Spleen (tissue), 11 donors: Measurements from ENCODE around the gene MFAP2. TPM values are rescaled to one million over a fixed set of nuclear protein-coding genes. Genes with fewer than 3 reads are reported as not detected.

Source experiments
- DNase-seq: peaks from one replicate; pipeline ENCODE4 v3.0.0-alpha.2; 2020
- H3K27ac ChIP-seq, 8 donors: fragments of 200-600 bp; sonication (generic) in 7 of 8; 1 replicate in 4 of 8; 2 replicates in 4 of 8; pipeline versions ENCODE4 v1.5.0 to v1.8.0; 2016 to 2021; ENCODE audit warnings: inconsistent platforms in 4 of 8, mild to moderate bottlenecking in 4 of 8, moderate library complexity in 1 of 8
- H3K27me3 ChIP-seq, 7 donors: fragments of 200-600 bp; sonication (generic) in 6 of 7; replicated peaks in 1 of 7; 1 replicate in 4 of 7; 2 replicates in 3 of 7; pipeline versions ENCODE4 v1.5.0 to v1.8.0; 2016 to 2021; ENCODE audit warnings: inconsistent platforms in 3 of 7, mild to moderate bottlenecking in 1 of 7
- H3K36me3 ChIP-seq, 6 donors: fragments of 200-600 bp; sonication (generic) in 5 of 6; 1 replicate in 4 of 6; 2 replicates in 2 of 6; pipeline versions ENCODE4 v1.5.0 to v1.8.0; 2016 to 2021; ENCODE audit warnings: inconsistent platforms in 2 of 6
- H3K4me1 ChIP-seq, 6 donors: fragments of 200-600 bp; sonication (generic) in 5 of 6; 1 replicate in 3 of 6; 2 replicates in 3 of 6; pipeline versions ENCODE4 v1.5.0 to v1.8.0; 2016 to 2021; ENCODE audit warnings: inconsistent platforms in 3 of 6
- H3K4me3 ChIP-seq, 8 donors: fragments of 200-600 bp; sonication (generic) in 7 of 8; 1 replicate in 4 of 8; 2 replicates in 4 of 8; pipeline versions ENCODE4 v1.5.0 to v1.8.0; 2016 to 2021; ENCODE audit warnings: inconsistent platforms in 4 of 8, mild to moderate bottlenecking in 4 of 8, moderate library complexity in 2 of 8
- H3K9me3 ChIP-seq, 8 donors: fragments of 200-600 bp; sonication (generic) in 7 of 8; 1 replicate in 4 of 8; 2 replicates in 4 of 8; pipeline versions ENCODE4 v1.5.0 to v1.8.0; 2016 to 2021; ENCODE audit warnings: inconsistent platforms in 4 of 8
- CTCF ChIP-seq, 11 experiments: fragments of 200-600 bp in 7 of 11; fragments of 450-650 bp in 4 of 11; sonication (generic) in 4 of 11; IDR thresholded peaks in 8 of 11; conservative IDR thresholded peaks in 3 of 11; 1 replicate in 7 of 11; 2 replicates in 4 of 11; pipeline versions ENCODE4 v1.4.0 to v1.8.0; 2016 to 2021; ENCODE audit warnings: antibody characterized with exemption in 11 of 11, inconsistent platforms in 4 of 11, mild to moderate bottlenecking in 1 of 11
- POLR2A ChIP-seq, 3 donors: fragments of 450-650 bp; IDR thresholded peaks; one replicate each; pipeline ENCODE4 v1.5.1; 2017; ENCODE audit warnings: antibody characterized with exemption in 3 of 3, mild to moderate bottlenecking in 1 of 3
- POLR2AphosphoS5 ChIP-seq, 3 donors: sonication (generic); formaldehyde crosslinking; IDR thresholded peaks; one replicate each; pipeline ENCODE4 v1.5.1; 2017; ENCODE audit warnings: antibody characterized with exemption in 3 of 3
- WGBS, 5 donors: extraction: QIAGEN DNeasy Blood & Tissue Kit in 3 of 5; methylation state at CpG; one replicate each; pipeline versions ENCODE4 v1.1.5 to v1.1.7; 2013 to 2018; 5-methylcytosine and 5-hydroxymethylcytosine counted together
- intact Hi-C: fragments of 100-400 bp; cut with DNase I; formaldehyde crosslinking; loops from one replicate; pipeline ENCODE4 v1.15.0; 2023; ENCODE audit warnings: low total_unique reads
- polyA plus RNA-seq, 3 donors: library from polyadenylated mRNA; stranded (reverse); fragments of 200-250 nt; gene quantifications; one replicate each; pipeline ENCODE4 v1.2.1, GENCODE V29; 2013
- total RNA-seq, 7 donors: library from RNA; depleted of rRNA in 3 of 7; stranded (reverse); fragments of >200 nt in 3 of 7; fragmentation: NEBNext Ultra II Directional in 4 of 7; extraction: Animal tissue kit (Norgen Biotek cat#: 25700) in 4 of 7; gene quantifications; one replicate each; pipeline versions ENCODE4 v1.1.0 to v1.2.1, GENCODE V29; 2016 to 2021
- donor health status: healthy with polysubstance abuse.
- donor health status: DM: no; HTN: no; CAD: no; lungs with moderate emphysema.
- donor health status: DM: no; HTN: no; CAD: no.
- donor health status: Bipolar disorder and iron deficiency.
- donor health status: healthy.
- donor health status: DM: no; HTN: no; CAD: no.
- donor health status: DM: yes; HTN: yes; CAD: no.

Gene MFAP2
- total and polyA plus RNA-seq, 10 donors = 0.77 to 3.9 (median 1.2) TPM; not detected in 3

- H3K4me1 ChIP-seq = peaks cover 2 to 54% (median 29%) of the 10 kb centered on the region in 6 donors
- no peak overlapping the region for H3K4me3 ChIP-seq
- no peak overlapping the region for H3K27ac ChIP-seq
- H3K9me3 ChIP-seq = no peaks in the 10 kb centered on the region
- peaks cover 0 to 52% (median 50%) of the 10 kb centered on the region in 6 donors for H3K36me3 ChIP-seq
- TF ChIP-seq POLR2A (IDR thresholded peaks at IDR 0.05) = no peak
- no peak for TF ChIP-seq POLR2AphosphoS5 (IDR thresholded peaks at IDR 0.05)
- no peak for TF ChIP-seq CTCF (IDR thresholded peaks at IDR 0.05 in 8 of 11, conservative IDR thresholded peaks at IDR 0.05 in 3 of 11)
- WGBS, 5 donors = 88 to 95% (median 93%) methylated on average over 7 of the region's 7 CpGs
- H3K27me3 ChIP-seq = no peaks in the 10 kb centered on the region
- intact Hi-C loops = no loop called here
- DNase-seq = peak; percentile 6
Measured at GRCh38 chr1:17017435-17017834, 37.0 kb upstream of the MFAP2 start.

- DNase-seq = no peak
- peak overlapping the region in 2 of 8 donors; percentile 11 to 51 for H3K27ac ChIP-seq
- no peaks in the 10 kb centered on the region for H3K27me3 ChIP-seq
- TF ChIP-seq CTCF (IDR thresholded peaks at IDR 0.05 in 8 of 11, conservative IDR thresholded peaks at IDR 0.05 in 3 of 11) (no peak), POLR2A (IDR thresholded peaks at IDR 0.05) (no peak), POLR2AphosphoS5 (IDR thresholded peaks at IDR 0.05) (no peak)
- peaks cover 6 to 60% (median 37%) of the 10 kb centered on the region in 6 donors for H3K4me1 ChIP-seq
- no peaks in the 10 kb centered on the region for H3K9me3 ChIP-seq
- intact Hi-C loops = no loop called here
- H3K4me3 ChIP-seq = no peak overlapping the region
- 78 to 89% (median 84%) methylated on average over 5 of the region's 5 CpGs for WGBS, 5 donors
- H3K36me3 ChIP-seq = peaks cover 0 to 40% (median 39%) of the 10 kb centered on the region in 6 donors
Measured at GRCh38 chr1:17016317-17016661, 35.9 kb upstream of the MFAP2 start.

GRCh38 chr1:17014671-17015567 is 34.5 kb upstream of the MFAP2 start:
- peak; percentile 22 for DNase-seq
- H3K4me3 ChIP-seq = no peak overlapping the region
- no peak for TF ChIP-seq POLR2A (IDR thresholded peaks at IDR 0.05)
- TF ChIP-seq POLR2AphosphoS5 (IDR thresholded peaks at IDR 0.05) = no peak
- TF ChIP-seq CTCF (IDR thresholded peaks at IDR 0.05 in 8 of 11, conservative IDR thresholded peaks at IDR 0.05 in 3 of 11) = no peak
- no peaks in the 10 kb centered on the region for H3K9me3 ChIP-seq
- WGBS, 5 donors = 68 to 89% (median 85%) methylated on average over 10 of the region's 10 CpGs
- peaks cover 17 to 74% (median 50%) of the 10 kb centered on the region in 6 donors for H3K4me1 ChIP-seq
- intact Hi-C loops = no loop called here
- H3K27me3 ChIP-seq = no peaks in the 10 kb centered on the region
- peak overlapping the region in 2 of 8 donors; percentile 28 to 50 for H3K27ac ChIP-seq
- peaks cover 0 to 27% (median 25%) of the 10 kb centered on the region in 6 donors for H3K36me3 ChIP-seq
